ENCODE data around the gene EPHA7. TPM values are rescaled to one million over a fixed set of nuclear protein-coding genes. Genes with fewer than 3 reads are reported as not detected.
A peak's percentile ranks its signal among the peaks of the same experiment; 100 is the strongest.

EPHA7 gene
- total RNA-seq, 1 donor from 2014 or later = 55.4 TPM

GRCh38 chr6:93437491-93437890 is 18.1 kb upstream of the EPHA7 start:
- H3K27ac Mint-ChIP-seq (ENCODE audit: unreplicated experiment) = no peak overlapping the region
- H3K4me3 Mint-ChIP-seq (ENCODE audit: unreplicated experiment) = no peak overlapping the region
- H3K9me3 Mint-ChIP-seq (ENCODE audit: low read depth) = peaks cover 16% of the 10 kb centered on the region
- H3K4me1 Mint-ChIP-seq (ENCODE audit: low read depth) = peaks cover 3% of the 10 kb centered on the region
- H3K36me3 Mint-ChIP-seq (ENCODE audit: low read depth) = peaks cover 2% of the 10 kb centered on the region
- no peaks in the 10 kb centered on the region for H3K27me3 Mint-ChIP-seq (ENCODE audit: low read depth)
- no peak for DNase-seq (ENCODE audit: low spot score)
- no peak for TF ChIP-seq CTCF (IDR thresholded peaks at IDR 0.05)

GRCh38 chr6:93433592-93433991 is 14.2 kb upstream of the EPHA7 start:
- Mint-ChIP-seq H3K9me3 (ENCODE audit: low read depth) (peaks cover 16% of the 10 kb centered on the region), H3K4me1 (ENCODE audit: low read depth) (peaks cover 3% of the 10 kb centered on the region), H3K27ac (ENCODE audit: unreplicated experiment) (no peak overlapping the region), H3K4me3 (ENCODE audit: unreplicated experiment) (no peak overlapping the region), H3K27me3 (ENCODE audit: low read depth) (no peaks in the 10 kb centered on the region), H3K36me3 (ENCODE audit: low read depth) (peaks cover 4% of the 10 kb centered on the region)
- TF ChIP-seq CTCF (IDR thresholded peaks at IDR 0.05) = no peak
- DNase-seq (ENCODE audit: low spot score) = no peak

GRCh38 chr6:93424303-93425064 is 5.1 kb upstream of the EPHA7 start:
- H3K4me3 Mint-ChIP-seq (ENCODE audit: unreplicated experiment) = no peak overlapping the region
- peaks cover 7% of the 10 kb centered on the region for H3K9me3 Mint-ChIP-seq (ENCODE audit: low read depth)
- H3K27ac Mint-ChIP-seq (ENCODE audit: unreplicated experiment) = no peak overlapping the region
- peaks cover 25% of the 10 kb centered on the region for H3K4me1 Mint-ChIP-seq (ENCODE audit: low read depth)
- DNase-seq (ENCODE audit: low spot score) = no peak
- no peaks in the 10 kb centered on the region for H3K27me3 Mint-ChIP-seq (ENCODE audit: low read depth)
- TF ChIP-seq CTCF (IDR thresholded peaks at IDR 0.05) = peak; percentile 66
- peaks cover 1% of the 10 kb centered on the region for H3K36me3 Mint-ChIP-seq (ENCODE audit: low read depth)

GRCh38 chr6:93423542-93423941 is 4.2 kb upstream of the EPHA7 start:
- Mint-ChIP-seq H3K4me3 (ENCODE audit: unreplicated experiment) (no peak overlapping the region), H3K27ac (ENCODE audit: unreplicated experiment) (peak overlapping the region; percentile 50), H3K9me3 (ENCODE audit: low read depth) (peaks cover 7% of the 10 kb centered on the region), H3K36me3 (ENCODE audit: low read depth) (no peaks in the 10 kb centered on the region), H3K27me3 (ENCODE audit: low read depth) (no peaks in the 10 kb centered on the region), H3K4me1 (ENCODE audit: low read depth) (peaks cover 25% of the 10 kb centered on the region)
- peak; percentile 84 for TF ChIP-seq CTCF (IDR thresholded peaks at IDR 0.05)
- DNase-seq (ENCODE audit: low spot score) = no peak

GRCh38 chr6:93420163-93420795 is 920 bp upstream of the EPHA7 start:
- no peaks in the 10 kb centered on the region for H3K27me3 Mint-ChIP-seq (ENCODE audit: low read depth)
- H3K27ac Mint-ChIP-seq (ENCODE audit: unreplicated experiment) = peak overlapping the region; percentile 95
- H3K9me3 Mint-ChIP-seq (ENCODE audit: low read depth) = no peaks in the 10 kb centered on the region
- TF ChIP-seq CTCF (IDR thresholded peaks at IDR 0.05) = no peak
- H3K36me3 Mint-ChIP-seq (ENCODE audit: low read depth) = no peaks in the 10 kb centered on the region
- peak overlapping the region; percentile 87 for H3K4me3 Mint-ChIP-seq (ENCODE audit: unreplicated experiment)
- no peak for DNase-seq (ENCODE audit: low spot score)
- H3K4me1 Mint-ChIP-seq (ENCODE audit: low read depth) = peaks cover 35% of the 10 kb centered on the region
